ENCODE data around the gene EGLN1. TPM values are rescaled to one million over a fixed set of nuclear protein-coding genes. Genes with fewer than 3 reads are reported as not detected.

The EGLN1 gene
- total RNA-seq, 4 donors from 2014 or later = 43.9 to 79.9 (median 58.7) TPM

DNA sequence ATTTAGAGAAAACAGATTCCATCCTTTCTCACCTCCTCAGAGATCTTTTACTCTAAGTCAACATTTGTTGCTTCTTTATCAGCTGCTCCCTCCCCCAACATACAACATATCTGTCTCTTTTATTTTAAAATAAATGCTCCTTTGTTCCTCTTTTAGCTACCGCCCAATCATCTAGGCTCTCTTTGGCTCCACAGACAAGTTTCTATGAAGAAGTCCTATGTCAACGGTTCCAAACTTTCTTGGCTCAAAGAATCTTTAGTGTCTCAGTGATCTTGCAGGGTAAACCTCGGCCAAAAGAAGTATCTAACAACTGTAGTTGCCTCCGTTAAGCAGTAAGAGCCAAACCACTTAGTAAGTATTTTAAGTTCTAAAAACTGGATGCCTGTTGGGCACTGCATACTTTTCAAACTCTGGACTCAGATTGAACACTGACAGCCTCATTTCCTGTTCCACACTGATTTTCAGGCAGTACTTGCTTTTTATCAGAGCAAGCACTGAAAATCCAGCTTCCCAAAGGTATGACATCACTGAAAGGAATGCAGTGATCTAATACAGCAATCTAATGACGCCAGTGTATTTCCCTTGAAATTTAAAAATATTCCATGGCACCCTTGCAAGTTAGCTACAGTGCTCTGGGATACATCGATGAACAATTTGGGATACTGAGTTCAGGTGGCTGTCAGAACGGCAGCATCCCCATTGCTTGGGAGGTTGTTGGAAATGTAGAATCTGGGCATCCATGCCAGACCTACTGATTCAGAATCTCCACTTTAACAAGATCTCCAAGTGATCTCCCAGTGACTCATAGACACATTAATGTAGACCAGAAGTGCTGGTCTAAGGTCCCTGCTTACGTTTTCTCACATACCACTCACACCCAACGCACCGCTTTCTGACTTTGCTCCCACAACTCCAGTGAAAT lies 26.8 kb downstream of the EGLN1 start:
- H3K27me3 ChIP-seq = no peaks in the 10 kb centered on the region

DNA sequence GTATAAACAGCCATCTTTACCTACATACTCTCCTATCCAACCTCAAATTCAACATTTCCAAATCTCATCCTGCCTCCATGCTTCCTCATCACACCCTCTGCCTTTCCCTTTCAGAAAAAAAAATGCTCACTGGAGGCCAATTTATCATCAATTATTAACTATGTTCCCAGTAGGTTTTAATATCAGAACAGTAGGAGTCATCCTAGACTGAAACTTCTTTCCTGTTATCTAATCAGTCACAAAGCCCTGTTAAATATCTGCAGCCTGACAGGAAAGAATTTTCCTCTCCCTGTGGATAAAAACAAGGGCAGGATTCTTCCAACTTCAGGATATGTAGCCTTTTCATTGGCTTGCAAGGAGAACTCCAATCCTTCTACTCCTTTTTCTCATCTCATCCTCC lies 28.4 kb downstream of the EGLN1 start:
- TF ChIP-seq, protein P1, sequence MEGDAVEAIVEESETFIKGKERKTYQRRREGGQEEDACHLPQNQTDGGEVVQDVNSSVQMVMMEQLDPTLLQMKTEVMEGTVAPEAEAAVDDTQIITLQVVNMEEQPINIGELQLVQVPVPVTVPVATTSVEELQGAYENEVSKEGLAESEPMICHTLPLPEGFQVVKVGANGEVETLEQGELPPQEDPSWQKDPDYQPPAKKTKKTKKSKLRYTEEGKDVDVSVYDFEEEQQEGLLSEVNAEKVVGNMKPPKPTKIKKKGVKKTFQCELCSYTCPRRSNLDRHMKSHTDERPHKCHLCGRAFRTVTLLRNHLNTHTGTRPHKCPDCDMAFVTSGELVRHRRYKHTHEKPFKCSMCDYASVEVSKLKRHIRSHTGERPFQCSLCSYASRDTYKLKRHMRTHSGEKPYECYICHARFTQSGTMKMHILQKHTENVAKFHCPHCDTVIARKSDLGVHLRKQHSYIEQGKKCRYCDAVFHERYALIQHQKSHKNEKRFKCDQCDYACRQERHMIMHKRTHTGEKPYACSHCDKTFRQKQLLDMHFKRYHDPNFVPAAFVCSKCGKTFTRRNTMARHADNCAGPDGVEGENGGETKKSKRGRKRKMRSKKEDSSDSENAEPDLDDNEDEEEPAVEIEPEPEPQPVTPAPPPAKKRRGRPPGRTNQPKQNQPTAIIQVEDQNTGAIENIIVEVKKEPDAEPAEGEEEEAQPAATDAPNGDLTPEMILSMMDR (IDR thresholded peaks at IDR 0.05) = no peak
- TF ChIP-seq POLR2A (IDR thresholded peaks at IDR 0.05; ENCODE audit: low read depth) (no peak), POLR2AphosphoS5 (IDR thresholded peaks at IDR 0.05) (no peak), EP300 (IDR thresholded peaks at IDR 0.05) (no peak)
- peaks cover 57 to 75% (median 67%) of the 10 kb centered on the region in 4 donors for H3K4me1 ChIP-seq
- DNase-seq (ENCODE audit: extremely low spot score) = no peak
- peaks cover 0 to 3% (median 0%) of the 10 kb centered on the region in 4 donors for H3K36me3 ChIP-seq
- H3K9me3 ChIP-seq = no peaks in the 10 kb centered on the region
- H3K27me3 ChIP-seq = no peaks in the 10 kb centered on the region
- H3K4me3 ChIP-seq = no peak overlapping the region
- peak overlapping the region in 1 of 4 donors; percentile 16 for H3K27ac ChIP-seq (replicated peaks in 1 of 4)
- intact Hi-C loops (cut with DNase I) = no loop called here

More for the DNA sequence above, 26.8 kb downstream of the EGLN1 start:
- no peaks in the 10 kb centered on the region for H3K36me3 ChIP-seq
- intact Hi-C loops (cut with DNase I) = no loop called here
- H3K27ac ChIP-seq (replicated peaks in 1 of 4) = peak overlapping the region; percentile 58 to 77 (median 62)
- peaks cover 55 to 79% (median 69%) of the 10 kb centered on the region in 4 donors for H3K4me1 ChIP-seq
- no peak for DNase-seq (ENCODE audit: extremely low spot score)
- no peak overlapping the region for H3K4me3 ChIP-seq
- WGBS = 33% methylated on average over 10 of the region's 10 CpGs
- TF ChIP-seq POLR2AphosphoS5 (IDR thresholded peaks at IDR 0.05) (peak; percentile 7 to 65), EP300 (IDR thresholded peaks at IDR 0.05) (no peak)
- H3K9me3 ChIP-seq = no peaks in the 10 kb centered on the region

DNA sequence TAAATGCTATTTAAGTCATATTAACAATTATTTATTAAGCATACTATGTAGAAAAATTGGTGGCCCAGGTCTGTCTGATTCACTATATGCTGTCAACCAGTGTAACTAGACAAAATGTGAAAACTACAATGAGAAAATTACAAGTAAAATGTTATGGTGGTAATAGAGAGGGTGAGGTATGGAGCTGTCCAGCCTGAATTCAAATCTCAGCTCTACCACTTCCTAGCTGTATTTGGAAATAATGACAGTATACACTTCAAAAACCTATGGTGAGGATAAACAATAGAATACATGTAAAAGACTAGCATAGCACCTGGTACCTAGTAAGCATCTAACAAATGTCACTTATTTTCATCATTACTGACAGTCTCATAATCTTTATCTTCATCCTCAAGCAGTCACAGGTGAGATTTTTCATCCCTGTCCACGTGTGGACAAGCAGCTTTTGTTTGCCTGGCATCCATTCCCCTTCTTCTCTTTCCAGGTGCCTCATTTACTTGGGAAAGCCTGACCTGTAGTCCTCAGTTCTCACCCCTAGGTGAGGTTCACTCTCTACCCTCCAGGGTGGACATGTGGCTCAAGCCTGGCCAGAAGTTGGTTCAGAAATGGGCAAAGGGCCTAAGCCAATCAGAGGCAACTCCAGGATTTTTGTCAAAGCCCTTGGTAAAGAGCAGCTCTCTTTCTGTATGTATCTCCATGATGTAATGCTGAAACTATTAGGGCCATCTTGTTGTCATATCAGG lies 29.5 kb downstream of the EGLN1 start:
- H3K9me3 ChIP-seq = no peaks in the 10 kb centered on the region
- DNase-seq (ENCODE audit: extremely low spot score) = no peak
- peaks cover 57 to 75% (median 63%) of the 10 kb centered on the region in 4 donors for H3K4me1 ChIP-seq
- H3K36me3 ChIP-seq = peaks cover 0 to 3% (median 0%) of the 10 kb centered on the region in 4 donors
- no peaks in the 10 kb centered on the region for H3K27me3 ChIP-seq
- TF ChIP-seq, protein P1 (IDR thresholded peaks at IDR 0.05) = no peak
- no peak for TF ChIP-seq POLR2AphosphoS5 (IDR thresholded peaks at IDR 0.05)
- TF ChIP-seq POLR2A (IDR thresholded peaks at IDR 0.05; ENCODE audit: low read depth) = no peak
- no peak for TF ChIP-seq EP300 (IDR thresholded peaks at IDR 0.05)
- no peak overlapping the region for H3K27ac ChIP-seq (replicated peaks in 1 of 4)
- H3K4me3 ChIP-seq = no peak overlapping the region
- WGBS = 50% methylated on average over 1 of the region's 1 CpG
- intact Hi-C loops (cut with DNase I) = no loop called here

DNA sequence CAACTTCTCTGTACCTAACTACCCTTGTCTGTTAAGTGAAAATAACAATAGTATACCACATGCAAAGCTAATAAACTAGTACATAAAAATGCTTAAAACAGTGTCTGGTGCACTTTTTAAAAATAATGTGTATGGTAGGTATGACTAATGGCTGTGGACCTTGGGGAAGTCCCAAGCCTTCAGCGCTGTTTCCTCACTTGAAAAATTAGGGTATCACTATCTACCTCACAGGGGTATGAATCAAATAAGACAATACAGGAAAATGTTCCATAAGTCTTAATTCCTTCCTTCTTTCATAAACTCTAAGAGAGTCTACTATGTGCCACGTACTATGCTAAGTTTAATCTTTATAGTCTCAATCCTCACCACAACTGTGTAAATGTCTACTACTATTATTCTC lies 32.0 kb downstream of the EGLN1 start:
- Histone ChIP-seq H3K4me3 (no peak overlapping the region), H3K9me3 (no peaks in the 10 kb centered on the region), H3K27ac (replicated peaks in 1 of 4) (no peak overlapping the region), H3K36me3 (peaks cover 0 to 3% (median 0%) of the 10 kb centered on the region in 4 donors), H3K27me3 (no peaks in the 10 kb centered on the region), H3K4me1 (peaks cover 48 to 70% (median 52%) of the 10 kb centered on the region in 4 donors)
- WGBS = 76% methylated on average over 2 of the region's 2 CpGs
- no peak for TF ChIP-seq POLR2A (IDR thresholded peaks at IDR 0.05; ENCODE audit: low read depth)
- intact Hi-C loops (cut with DNase I) = no loop called here
- DNase-seq (ENCODE audit: extremely low spot score) = no peak

DNA sequence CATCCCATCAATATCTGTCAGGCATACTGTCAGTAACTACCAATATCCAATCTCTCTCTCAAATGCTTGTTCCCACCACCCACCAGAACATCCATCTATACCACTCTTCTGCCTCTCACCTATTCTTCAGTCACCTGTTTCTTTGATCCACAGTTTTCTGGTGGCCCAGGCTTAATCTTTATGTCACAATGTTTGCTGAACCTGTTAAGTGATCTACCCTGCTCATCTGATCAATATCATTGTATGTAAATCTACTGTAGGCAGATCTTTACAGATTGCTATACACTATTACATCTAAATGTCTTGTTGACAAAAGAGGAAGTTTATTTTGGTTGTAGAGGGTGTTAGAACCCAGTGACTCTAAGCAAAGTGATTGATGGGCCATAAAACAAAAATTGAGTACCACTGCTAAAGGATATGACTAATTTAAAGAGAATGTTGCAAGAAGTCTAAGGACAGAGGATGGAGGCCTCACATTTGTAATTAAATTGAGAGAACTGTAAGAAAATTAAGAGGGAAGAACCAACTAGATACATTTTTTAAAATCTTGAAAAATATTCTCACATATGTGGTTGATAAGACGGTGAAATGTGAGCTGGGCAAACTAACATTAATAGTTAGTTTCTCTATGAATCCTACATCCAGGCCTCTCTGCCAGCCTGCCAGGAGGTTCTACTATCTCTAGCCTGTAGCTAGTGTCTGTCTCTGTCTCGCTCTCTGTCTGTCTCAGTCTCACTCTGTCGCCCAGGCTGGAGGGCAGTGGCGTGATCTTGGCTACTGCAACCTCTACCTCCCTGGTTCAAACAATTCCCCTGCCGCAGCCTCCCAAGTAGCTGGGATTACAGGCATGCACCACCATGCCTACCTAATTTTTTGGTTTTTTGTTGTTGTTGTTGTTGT lies 34.1 kb downstream of the EGLN1 start:
- H3K9me3 ChIP-seq = no peaks in the 10 kb centered on the region
- H3K4me1 ChIP-seq = peaks cover 46 to 72% (median 50%) of the 10 kb centered on the region in 4 donors
- intact Hi-C loops (cut with DNase I) = no loop called here
- H3K27ac ChIP-seq (replicated peaks in 1 of 4) = no peak overlapping the region
- WGBS = 95% methylated on average over 5 of the region's 5 CpGs
- peaks cover 0 to 3% (median 0%) of the 10 kb centered on the region in 4 donors for H3K36me3 ChIP-seq
- no peak overlapping the region for H3K4me3 ChIP-seq
- no peaks in the 10 kb centered on the region for H3K27me3 ChIP-seq
- no peak for DNase-seq (ENCODE audit: extremely low spot score)
- no peak for TF ChIP-seq POLR2AphosphoS5 (IDR thresholded peaks at IDR 0.05)
- no peak for TF ChIP-seq POLR2A (IDR thresholded peaks at IDR 0.05; ENCODE audit: low read depth)
- TF ChIP-seq, protein P1 (IDR thresholded peaks at IDR 0.05) = no peak
- TF ChIP-seq EP300 (IDR thresholded peaks at IDR 0.05) = no peak

All from esophagus muscularis mucosa (tissue), 4 donors.